ENCODE data around the gene CCL22. TPM values are rescaled to one million over a fixed set of nuclear protein-coding genes. Genes with fewer than 3 reads are reported as not detected.
A peak's percentile ranks its signal among the peaks of the same experiment; 100 is the strongest.

The CCL22 gene
- polyA plus RNA-seq, 2 of the 4 experiments (the other 2 are of a cell fraction), result not detected

DNA sequence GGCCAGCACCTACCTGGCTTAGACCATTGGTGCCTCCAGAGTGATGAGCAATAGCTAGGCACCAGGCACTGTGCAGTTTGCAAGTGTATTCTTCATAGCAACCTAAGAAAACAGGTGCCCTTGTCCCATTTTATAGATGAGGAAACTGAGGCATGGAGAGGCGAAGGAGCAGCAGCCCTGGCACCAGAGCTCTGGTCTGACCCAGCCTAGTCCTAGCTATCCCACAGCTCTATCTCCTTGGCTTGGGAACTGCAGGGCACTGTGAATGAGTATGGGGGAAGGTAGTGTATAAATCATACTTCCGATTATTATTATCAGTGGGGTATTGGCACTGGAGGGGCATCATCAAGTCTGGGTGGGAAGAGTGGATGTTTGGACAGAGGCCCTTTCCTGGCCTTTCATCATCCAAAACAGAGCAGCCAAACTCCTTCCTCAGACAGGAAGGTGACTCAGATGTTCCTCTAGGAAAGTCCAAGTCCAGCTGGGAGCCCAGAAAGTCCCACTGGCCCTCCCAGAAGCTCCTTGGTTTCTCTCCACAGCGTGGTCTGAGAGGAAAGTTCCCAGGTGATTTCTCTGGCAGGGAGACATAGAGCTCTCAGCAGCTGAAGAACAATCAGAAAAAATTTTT, 42.1 kb upstream of the CCL22 start:
- WGBS (ENCODE audit: missing lambda C conversion rate), result 39% methylated on average over 3 of the region's 3 CpGs
- Histone ChIP-seq H3K27ac (peak overlapping the region; percentile 74 to 85), H3K4me1 (peaks cover 40% of the 10 kb centered on the region), H3K9me3 (no peaks in the 10 kb centered on the region), H3K4me3 (no peak overlapping the region), H3K4me2 (peak overlapping the region; percentile 71)
- ChIA-PET CTCF (interaction anchor here (1.6 to 5.8 kb wide), 5 partner anchors 14 to 204 kb away, joined by 4 to 43 read pairs (median 11); no protein-coding TSS in a partner anchor), POLR2A (interaction anchor here (0.8 to 1.0 kb wide), 2 partner anchors 12 to 61 kb away, joined by 3 to 5 read pairs; no protein-coding TSS in a partner anchor)
- FAIRE-seq (no peak), DNase-seq (ENCODE audit: low read depth in 1 of 2, low spot score in 1 of 2) (peak; percentile 47 to 68), ATAC-seq (peak; percentile 69 to 78)
- TF ChIP-seq HOXB5 (CRISPR knock-in tag; IDR thresholded peaks at IDR 0.05) (no peak), ATOH8 (CRISPR knock-in tag; IDR thresholded peaks at IDR 0.05; ENCODE audit: low read depth) (no peak), TFCP2L1 (CRISPR knock-in tag; IDR thresholded peaks at IDR 0.05) (no peak), KDM5A (IDR thresholded peaks at IDR 0.05) (no peak), GATA3 (IDR thresholded peaks at IDR 0.05; ENCODE audit: borderline replicate concordance) (no peak), RCOR1 (IDR thresholded peaks at IDR 0.05; ENCODE audit: low read depth, low read length) (no peak), FOSB (CRISPR knock-in tag; IDR thresholded peaks at IDR 0.05) (no peak), CEBPB (IDR thresholded peaks at IDR 0.05) (no peak), NR3C1 (IDR thresholded peaks at IDR 0.05) (no peak), CHD2 (IDR thresholded peaks at IDR 0.05; ENCODE audit: low read length, partially characterized antibody) (no peak), RNF2 (IDR thresholded peaks at IDR 0.05; ENCODE audit: borderline replicate concordance, low read depth) (no peak), CHD4 (IDR thresholded peaks at IDR 0.05; ENCODE audit: borderline replicate concordance) (0 out of 2 replicates have a peak, but pooled peaks have one; percentile 46), JUN (IDR thresholded peaks at IDR 0.05) (no peak), MAZ (IDR thresholded peaks at IDR 0.05; ENCODE audit: borderline replicate concordance, low read depth, low read length) (no peak), SMC3 (IDR thresholded peaks at IDR 0.05) (no peak), BHLHE40 (IDR thresholded peaks at IDR 0.05; ENCODE audit: low read depth, low read length) (no peak), BCL3 (IDR thresholded peaks at IDR 0.05) (no peak), HOXB13 (CRISPR knock-in tag; IDR thresholded peaks at IDR 0.05; ENCODE audit: low read depth) (no peak), KDM1A (IDR thresholded peaks at IDR 0.05; ENCODE audit: low read depth) (peak; percentile 76; the same call in 1 of the 2 replicates), FOSL2 (IDR thresholded peaks at IDR 0.05) (no peak), FOSL2 (CRISPR knock-in tag; IDR thresholded peaks at IDR 0.05) (peak; percentile 46; the same call in 1 of the 2 replicates), SREBF2 (IDR thresholded peaks at IDR 0.05) (no peak), EP300 (IDR thresholded peaks at IDR 0.05) (0 out of 5 replicates have a peak, but pooled peaks of 1 of the 2 experiments have one; percentile 25), NFE2L2 (conservative IDR thresholded peaks at IDR 0.05; ENCODE audit: low read length) (no peak), CBX2 (IDR thresholded peaks at IDR 0.05; ENCODE audit: borderline replicate concordance, low read depth) (no peak), ZC3H11A (IDR thresholded peaks at IDR 0.05) (no peak), TP53 (CRISPR knock-in tag; IDR thresholded peaks at IDR 0.05) (no peak), HOXA7 (CRISPR knock-in tag; IDR thresholded peaks at IDR 0.05) (no peak), ZFP36 (IDR thresholded peaks at IDR 0.05; ENCODE audit: borderline replicate concordance, partially characterized antibody) (no peak), RARB (CRISPR knock-in tag; IDR thresholded peaks at IDR 0.05) (no peak), MAFK (IDR thresholded peaks at IDR 0.05; ENCODE audit: partially characterized antibody) (no peak), JUNB (IDR thresholded peaks at IDR 0.05) (0 out of 2 replicates have a peak, but pooled peaks have one; percentile 16), CBX8 (IDR thresholded peaks at IDR 0.05) (no peak)
- TF ChIP-seq, protein P1, sequence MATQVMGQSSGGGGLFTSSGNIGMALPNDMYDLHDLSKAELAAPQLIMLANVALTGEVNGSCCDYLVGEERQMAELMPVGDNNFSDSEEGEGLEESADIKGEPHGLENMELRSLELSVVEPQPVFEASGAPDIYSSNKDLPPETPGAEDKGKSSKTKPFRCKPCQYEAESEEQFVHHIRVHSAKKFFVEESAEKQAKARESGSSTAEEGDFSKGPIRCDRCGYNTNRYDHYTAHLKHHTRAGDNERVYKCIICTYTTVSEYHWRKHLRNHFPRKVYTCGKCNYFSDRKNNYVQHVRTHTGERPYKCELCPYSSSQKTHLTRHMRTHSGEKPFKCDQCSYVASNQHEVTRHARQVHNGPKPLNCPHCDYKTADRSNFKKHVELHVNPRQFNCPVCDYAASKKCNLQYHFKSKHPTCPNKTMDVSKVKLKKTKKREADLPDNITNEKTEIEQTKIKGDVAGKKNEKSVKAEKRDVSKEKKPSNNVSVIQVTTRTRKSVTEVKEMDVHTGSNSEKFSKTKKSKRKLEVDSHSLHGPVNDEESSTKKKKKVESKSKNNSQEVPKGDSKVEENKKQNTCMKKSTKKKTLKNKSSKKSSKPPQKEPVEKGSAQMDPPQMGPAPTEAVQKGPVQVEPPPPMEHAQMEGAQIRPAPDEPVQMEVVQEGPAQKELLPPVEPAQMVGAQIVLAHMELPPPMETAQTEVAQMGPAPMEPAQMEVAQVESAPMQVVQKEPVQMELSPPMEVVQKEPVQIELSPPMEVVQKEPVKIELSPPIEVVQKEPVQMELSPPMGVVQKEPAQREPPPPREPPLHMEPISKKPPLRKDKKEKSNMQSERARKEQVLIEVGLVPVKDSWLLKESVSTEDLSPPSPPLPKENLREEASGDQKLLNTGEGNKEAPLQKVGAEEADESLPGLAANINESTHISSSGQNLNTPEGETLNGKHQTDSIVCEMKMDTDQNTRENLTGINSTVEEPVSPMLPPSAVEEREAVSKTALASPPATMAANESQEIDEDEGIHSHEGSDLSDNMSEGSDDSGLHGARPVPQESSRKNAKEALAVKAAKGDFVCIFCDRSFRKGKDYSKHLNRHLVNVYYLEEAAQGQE (IDR thresholded peaks at IDR 0.05), result no peak
- TF ChIP-seq, protein P2, sequence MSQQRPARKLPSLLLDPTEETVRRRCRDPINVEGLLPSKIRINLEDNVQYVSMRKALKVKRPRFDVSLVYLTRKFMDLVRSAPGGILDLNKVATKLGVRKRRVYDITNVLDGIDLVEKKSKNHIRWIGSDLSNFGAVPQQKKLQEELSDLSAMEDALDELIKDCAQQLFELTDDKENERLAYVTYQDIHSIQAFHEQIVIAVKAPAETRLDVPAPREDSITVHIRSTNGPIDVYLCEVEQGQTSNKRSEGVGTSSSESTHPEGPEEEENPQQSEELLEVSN (IDR thresholded peaks at IDR 0.05; ENCODE audit: borderline replicate concordance, low read depth), result no peak
- TF ChIP-seq, protein P3, sequence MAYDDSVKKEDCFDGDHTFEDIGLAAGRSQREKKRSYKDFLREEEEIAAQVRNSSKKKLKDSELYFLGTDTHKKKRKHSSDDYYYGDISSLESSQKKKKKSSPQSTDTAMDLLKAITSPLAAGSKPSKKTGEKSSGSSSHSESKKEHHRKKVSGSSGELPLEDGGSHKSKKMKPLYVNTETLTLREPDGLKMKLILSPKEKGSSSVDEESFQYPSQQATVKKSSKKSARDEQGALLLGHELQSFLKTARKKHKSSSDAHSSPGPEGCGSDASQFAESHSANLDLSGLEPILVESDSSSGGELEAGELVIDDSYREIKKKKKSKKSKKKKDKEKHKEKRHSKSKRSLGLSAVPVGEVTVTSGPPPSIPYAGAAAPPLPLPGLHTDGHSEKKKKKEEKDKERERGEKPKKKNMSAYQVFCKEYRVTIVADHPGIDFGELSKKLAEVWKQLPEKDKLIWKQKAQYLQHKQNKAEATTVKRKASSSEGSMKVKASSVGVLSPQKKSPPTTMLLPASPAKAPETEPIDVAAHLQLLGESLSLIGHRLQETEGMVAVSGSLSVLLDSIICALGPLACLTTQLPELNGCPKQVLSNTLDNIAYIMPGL (CRISPR knock-in tag; IDR thresholded peaks at IDR 0.05; ENCODE audit: borderline replicate concordance), result no peak

Data from A549 (cell line).